Panc1 (cell line): ENCODE measurements around the gene TWIST2.

Source experiments
- POLR2AphosphoS5 ChIP-seq: IDR thresholded peaks from 2 replicates; pipeline ENCODE4 v1.6.1; 2012; ENCODE audit warnings: mild to moderate bottlenecking, low read depth, low read length, moderate library complexity
- SIN3A ChIP-seq: IDR thresholded peaks from 2 replicates; pipeline ENCODE4 v1.6.1; 2012; ENCODE audit warnings: low read depth, mild to moderate bottlenecking, low read length, moderate library complexity, borderline replicate concordance; ENCODE audit not compliant: insufficient read depth
- TCF7L2 ChIP-seq: IDR thresholded peaks from 2 replicates; pipeline ENCODE4 v1.6.1; 2011; ENCODE audit warnings: mild to moderate bottlenecking, low read depth, low read length, inconsistent platforms
- TF ChIP-seq, protein P1 (sequence below): fragments of 450-650 bp; IDR thresholded peaks from 2 replicates; pipeline ENCODE4 v1.5.1; 2017; ENCODE audit warnings: mild to moderate bottlenecking
- TF ChIP-seq, protein P2 (sequence below), 2 experiments: IDR thresholded peaks; 2 replicates each; pipeline ENCODE4 v1.6.1; 2011 to 2012; ENCODE audit warnings: low read depth in 2 of 2, control low read depth in 1 of 2, low read length in 1 of 2, mild to moderate bottlenecking in 1 of 2, moderate library complexity in 1 of 2; ENCODE audit not compliant: insufficient read depth in 1 of 2

DNA sequence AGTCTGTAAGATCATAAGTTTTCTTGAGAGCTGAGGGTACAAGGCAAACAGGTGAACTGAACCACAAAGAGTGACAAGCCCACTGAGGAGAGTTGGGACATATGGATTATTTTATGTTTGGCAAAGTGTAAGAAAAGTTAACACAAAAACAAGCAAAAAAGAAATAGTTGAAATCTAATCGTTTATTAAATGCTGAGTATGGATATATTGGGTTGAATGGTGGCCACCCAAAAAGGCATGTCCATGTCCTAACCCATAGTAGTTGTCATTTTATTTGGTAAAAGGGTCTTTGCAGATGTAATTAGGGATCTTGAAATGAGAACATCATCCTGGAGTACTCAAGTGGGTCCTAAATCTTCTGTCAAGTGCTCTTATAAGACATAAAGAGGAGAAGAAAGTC is 24.9 kb upstream of the TWIST2 start:
- TF ChIP-seq, protein P1, sequence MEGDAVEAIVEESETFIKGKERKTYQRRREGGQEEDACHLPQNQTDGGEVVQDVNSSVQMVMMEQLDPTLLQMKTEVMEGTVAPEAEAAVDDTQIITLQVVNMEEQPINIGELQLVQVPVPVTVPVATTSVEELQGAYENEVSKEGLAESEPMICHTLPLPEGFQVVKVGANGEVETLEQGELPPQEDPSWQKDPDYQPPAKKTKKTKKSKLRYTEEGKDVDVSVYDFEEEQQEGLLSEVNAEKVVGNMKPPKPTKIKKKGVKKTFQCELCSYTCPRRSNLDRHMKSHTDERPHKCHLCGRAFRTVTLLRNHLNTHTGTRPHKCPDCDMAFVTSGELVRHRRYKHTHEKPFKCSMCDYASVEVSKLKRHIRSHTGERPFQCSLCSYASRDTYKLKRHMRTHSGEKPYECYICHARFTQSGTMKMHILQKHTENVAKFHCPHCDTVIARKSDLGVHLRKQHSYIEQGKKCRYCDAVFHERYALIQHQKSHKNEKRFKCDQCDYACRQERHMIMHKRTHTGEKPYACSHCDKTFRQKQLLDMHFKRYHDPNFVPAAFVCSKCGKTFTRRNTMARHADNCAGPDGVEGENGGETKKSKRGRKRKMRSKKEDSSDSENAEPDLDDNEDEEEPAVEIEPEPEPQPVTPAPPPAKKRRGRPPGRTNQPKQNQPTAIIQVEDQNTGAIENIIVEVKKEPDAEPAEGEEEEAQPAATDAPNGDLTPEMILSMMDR = no peak
- TF ChIP-seq, protein P2, sequence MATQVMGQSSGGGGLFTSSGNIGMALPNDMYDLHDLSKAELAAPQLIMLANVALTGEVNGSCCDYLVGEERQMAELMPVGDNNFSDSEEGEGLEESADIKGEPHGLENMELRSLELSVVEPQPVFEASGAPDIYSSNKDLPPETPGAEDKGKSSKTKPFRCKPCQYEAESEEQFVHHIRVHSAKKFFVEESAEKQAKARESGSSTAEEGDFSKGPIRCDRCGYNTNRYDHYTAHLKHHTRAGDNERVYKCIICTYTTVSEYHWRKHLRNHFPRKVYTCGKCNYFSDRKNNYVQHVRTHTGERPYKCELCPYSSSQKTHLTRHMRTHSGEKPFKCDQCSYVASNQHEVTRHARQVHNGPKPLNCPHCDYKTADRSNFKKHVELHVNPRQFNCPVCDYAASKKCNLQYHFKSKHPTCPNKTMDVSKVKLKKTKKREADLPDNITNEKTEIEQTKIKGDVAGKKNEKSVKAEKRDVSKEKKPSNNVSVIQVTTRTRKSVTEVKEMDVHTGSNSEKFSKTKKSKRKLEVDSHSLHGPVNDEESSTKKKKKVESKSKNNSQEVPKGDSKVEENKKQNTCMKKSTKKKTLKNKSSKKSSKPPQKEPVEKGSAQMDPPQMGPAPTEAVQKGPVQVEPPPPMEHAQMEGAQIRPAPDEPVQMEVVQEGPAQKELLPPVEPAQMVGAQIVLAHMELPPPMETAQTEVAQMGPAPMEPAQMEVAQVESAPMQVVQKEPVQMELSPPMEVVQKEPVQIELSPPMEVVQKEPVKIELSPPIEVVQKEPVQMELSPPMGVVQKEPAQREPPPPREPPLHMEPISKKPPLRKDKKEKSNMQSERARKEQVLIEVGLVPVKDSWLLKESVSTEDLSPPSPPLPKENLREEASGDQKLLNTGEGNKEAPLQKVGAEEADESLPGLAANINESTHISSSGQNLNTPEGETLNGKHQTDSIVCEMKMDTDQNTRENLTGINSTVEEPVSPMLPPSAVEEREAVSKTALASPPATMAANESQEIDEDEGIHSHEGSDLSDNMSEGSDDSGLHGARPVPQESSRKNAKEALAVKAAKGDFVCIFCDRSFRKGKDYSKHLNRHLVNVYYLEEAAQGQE (IDR thresholded peaks at IDR 0.05; ENCODE audit: insufficient read depth in 1 of 2, low read depth in 2 of 2, low read length in 1 of 2) = no peak
- no peak for TF ChIP-seq TCF7L2
- TF ChIP-seq POLR2AphosphoS5 = no peak
- TF ChIP-seq SIN3A = no peak
